Gastrocnemius medialis (tissue), 4 donors: Measurements from ENCODE around the gene TRPC5OS.

ENCODE experiments used
- CTCF ChIP-seq, 5 experiments: fragments of 450-650 bp in 3 of 5; fragments of 200-600 bp in 2 of 5; sonication (generic) in 2 of 5; IDR thresholded peaks in 4 of 5; conservative IDR thresholded peaks in 1 of 5; 1 replicate in 4 of 5; 2 replicates in 1 of 5; pipeline ENCODE4 v1.5.1; 2016 to 2019; ENCODE audit warnings: antibody characterized with exemption in 5 of 5, mild to moderate bottlenecking in 3 of 5, moderate library complexity in 3 of 5
- POLR2A ChIP-seq, 2 donors: fragments of 450-650 bp; IDR thresholded peaks; one replicate each; pipeline ENCODE4 v1.6.1; 2017; ENCODE audit warnings: antibody characterized with exemption in 2 of 2, mild to moderate bottlenecking in 2 of 2, moderate library complexity in 2 of 2

- TF ChIP-seq CTCF (IDR thresholded peaks at IDR 0.05 in 4 of 5, conservative IDR thresholded peaks at IDR 0.05 in 1 of 5) (no peak), POLR2A (IDR thresholded peaks at IDR 0.05) (no peak)
Measured at GRCh38 chrX:111880735-111881134, 4.8 kb downstream of the TRPC5OS start.
